Activated T-cell treated with anti-CD3 and anti-CD28 coated beads for 4 hours (primary cell): Measurements from ENCODE around the gene GUCA2B.

ENCODE experiments used
- DNase-seq: peaks from one replicate; pipeline ENCODE4 v3.0.0-alpha.2; 2020

The GUCA2B gene

GRCh38 chr1:42152907-42153600, at the start of gene GUCA2B:
GUCA2B (plus strand) TSS chr1:42153410; CDS start chr1:42153451, 41 bp downstream.
- no peak for DNase-seq

- DNase-seq: no peak
Measured at GRCh38 chr1:42105025-42105424, 48.2 kb upstream of the GUCA2B start.

- DNase-seq: no peak
Measured at GRCh38 chr1:42108309-42108708, 44.9 kb upstream of the GUCA2B start.

- DNase-seq: no peak
Measured at GRCh38 chr1:42109600-42109999, 43.6 kb upstream of the GUCA2B start.

GRCh38 chr1:42114229-42114628, 39.0 kb upstream of the GUCA2B start:
- DNase-seq: no peak

GRCh38 chr1:42117214-42117613, 36.0 kb upstream of the GUCA2B start:
- DNase-seq: no peak

- DNase-seq: no peak
Measured at GRCh38 chr1:42118125-42118524, 35.1 kb upstream of the GUCA2B start.

GRCh38 chr1:42122408-42122807, 30.8 kb upstream of the GUCA2B start:
- DNase-seq: no peak

- no peak for DNase-seq
Measured at GRCh38 chr1:42125552-42125951, 27.7 kb upstream of the GUCA2B start.

GRCh38 chr1:42127767-42128166, 25.4 kb upstream of the GUCA2B start:
- no peak for DNase-seq

GRCh38 chr1:42128499-42128898, 24.7 kb upstream of the GUCA2B start:
- no peak for DNase-seq

- no peak for DNase-seq
Measured at GRCh38 chr1:42128964-42129363, 24.2 kb upstream of the GUCA2B start.

GRCh38 chr1:42130061-42130660, 23.0 kb upstream of the GUCA2B start:
- DNase-seq: no peak

GRCh38 chr1:42133390-42133789, 19.8 kb upstream of the GUCA2B start:
- DNase-seq: no peak

GRCh38 chr1:42133809-42134526, 19.2 kb upstream of the GUCA2B start:
- no peak for DNase-seq

GRCh38 chr1:42135426-42135825, 17.8 kb upstream of the GUCA2B start:
- DNase-seq: no peak

GRCh38 chr1:42136466-42136865, 16.7 kb upstream of the GUCA2B start:
- no peak for DNase-seq

- no peak for DNase-seq
Measured at GRCh38 chr1:42137766-42138165, 15.4 kb upstream of the GUCA2B start.

GRCh38 chr1:42138586-42138985, 14.6 kb upstream of the GUCA2B start:
- no peak for DNase-seq

GRCh38 chr1:42139444-42139843, 13.8 kb upstream of the GUCA2B start:
- no peak for DNase-seq

GRCh38 chr1:42140191-42140590, 13.0 kb upstream of the GUCA2B start:
- DNase-seq: no peak

GRCh38 chr1:42141978-42142377, 11.2 kb upstream of the GUCA2B start:
- DNase-seq: no peak

GRCh38 chr1:42142894-42143675, 10.1 kb upstream of the GUCA2B start:
- DNase-seq: no peak
